Activated CD8-positive, alpha-beta T cell treated with anti-CD3 and anti-CD28 coated beads, Interleukin-2, amount 10 ng/mL, durations not matched to agents 7 days and 5 days (primary cell): ENCODE data around the gene OSBPL8. TPM values are rescaled to one million over a fixed set of nuclear protein-coding genes. Genes with fewer than 3 reads are reported as not detected.

Experiments used
- ATAC-seq: fragments of 150-1000 bp; cut with Tn5 transposase; one replicate; pipeline ENCODE4 v1.10.0; 2021; ENCODE audit warnings: moderate library complexity
- CTCF ChIA-PET: fragments of 350-600 bp; sonication (Branson Sonifier 250); formaldehyde crosslinking; loops from one replicate; lab custom pipeline; 2021; ENCODE audit warnings: antibody characterized with exemption; lab: Charles Lee
- POLR2A ChIA-PET: fragments of 350-600 bp; sonication (Branson Sonifier 250); formaldehyde crosslinking; loops from one replicate; lab custom pipeline; 2021; ENCODE audit warnings: antibody characterized with exemption; lab: Charles Lee
- DNase-seq: peaks from one replicate; pipeline ENCODE4 v3.0.0-alpha.2; 2020
- H3K27ac Mint-ChIP-seq: one replicate; pipeline ENCODE4 v1.8.0; 2021; ENCODE audit warnings: mild to moderate bottlenecking, mixed read lengths
- H3K27me3 Mint-ChIP-seq: one replicate; pipeline ENCODE4 v1.8.0; 2021; ENCODE audit warnings: low read depth, mixed read lengths
- H3K36me3 Mint-ChIP-seq: one replicate; pipeline ENCODE4 v1.8.0; 2021; ENCODE audit warnings: low read depth, mixed read lengths
- H3K4me1 Mint-ChIP-seq: one replicate; pipeline ENCODE4 v1.8.0; 2021; ENCODE audit warnings: low read depth, mixed read lengths
- H3K4me3 Mint-ChIP-seq: one replicate; pipeline ENCODE4 v1.8.0; 2021; ENCODE audit warnings: mild to moderate bottlenecking, mixed read lengths
- H3K9me3 Mint-ChIP-seq: one replicate; pipeline ENCODE4 v1.8.0; 2022; ENCODE audit warnings: mixed read lengths; ENCODE audit not compliant: insufficient read depth
- total RNA-seq, 2 experiments: library from RNA; stranded (reverse); gene quantifications; one replicate each; pipeline ENCODE4 v1.2.3, GENCODE V29; 2021

Gene OSBPL8
- total RNA-seq = 100 to 1,000 TPM; 113 to 119 TPM

GRCh38 chr12:76559400-76560085 is at the start of gene OSBPL8:
Gene OSBPL8, minus strand, starts transcription at chr12:76559771. Its CDS starts 72,220 bp downstream, at chr12:76487551.
- H3K9me3 Mint-ChIP-seq = no peaks in the 10 kb centered on the region
- peak within 1 kb of the TSS; percentile 98 for H3K27ac Mint-ChIP-seq
- peaks cover 43% of the 10 kb centered on the region for H3K4me1 Mint-ChIP-seq
- peak; percentile 72 for ATAC-seq
- POLR2A ChIA-PET = interaction anchor here (0.6 to 1.9 kb wide), 11 partner anchors 9 to 1048 kb away, joined by 3 to 14 read pairs (median 3); partner anchors contain the start of genes BBS10, KRR1 and NAP1L1
- peaks cover 19% of the 10 kb centered on the region for H3K36me3 Mint-ChIP-seq
- CTCF ChIA-PET = interaction anchor here (1.0 to 1.5 kb wide), 5 partner anchors 9 to 211 kb away, joined by 3 to 6 read pairs (median 4); partner anchors contain the start of gene BBS10
- peak within 1 kb of the TSS; percentile 92 for H3K4me3 Mint-ChIP-seq
- peak; percentile 97 for DNase-seq
- H3K27me3 Mint-ChIP-seq = no peaks in the 10 kb centered on the region

- no peak for ATAC-seq
- no peaks in the 10 kb centered on the region for H3K4me1 Mint-ChIP-seq
- no peak for DNase-seq
- CTCF ChIA-PET = interaction anchor here (1.1 kb wide), 1 partner anchor 21 kb away, joined by 4 read pairs; no protein-coding TSS in a partner anchor
- no peak overlapping the region for H3K27ac Mint-ChIP-seq
- POLR2A ChIA-PET = no interaction called here
- no peak overlapping the region for H3K4me3 Mint-ChIP-seq
- no peaks in the 10 kb centered on the region for H3K36me3 Mint-ChIP-seq
- no peaks in the 10 kb centered on the region for H3K9me3 Mint-ChIP-seq
- H3K27me3 Mint-ChIP-seq = peaks cover 10% of the 10 kb centered on the region
Observed at GRCh38 chr12:76608070-76608469, 48.5 kb upstream of the OSBPL8 start.

- Mint-ChIP-seq H3K36me3 (no peaks in the 10 kb centered on the region), H3K4me1 (no peaks in the 10 kb centered on the region), H3K27me3 (peaks cover 4% of the 10 kb centered on the region), H3K9me3 (no peaks in the 10 kb centered on the region), H3K27ac (no peak overlapping the region), H3K4me3 (no peak overlapping the region)
- DNase-seq (no peak), ATAC-seq (no peak)
- CTCF ChIA-PET = no interaction called here
- POLR2A ChIA-PET = no interaction called here
Observed at GRCh38 chr12:76595056-76595455, 35.5 kb upstream of the OSBPL8 start.

- H3K27ac Mint-ChIP-seq = no peak overlapping the region
- ChIA-PET POLR2A (no interaction called here), CTCF (no interaction called here)
Observed at GRCh38 chr12:76591476-76591875, 31.9 kb upstream of the OSBPL8 start.

GRCh38 chr12:76590131-76590530 is 30.6 kb upstream of the OSBPL8 start:
- H3K9me3 Mint-ChIP-seq = no peaks in the 10 kb centered on the region
- no peak overlapping the region for H3K4me3 Mint-ChIP-seq
- peaks cover 2% of the 10 kb centered on the region for H3K27me3 Mint-ChIP-seq
- CTCF ChIA-PET = interaction anchor here (1.2 kb wide), 1 partner anchor 134 kb away, joined by 4 read pairs; no protein-coding TSS in a partner anchor
- no peak overlapping the region for H3K27ac Mint-ChIP-seq
- DNase-seq (no peak), ATAC-seq (no peak)
- POLR2A ChIA-PET = no interaction called here
- no peaks in the 10 kb centered on the region for H3K36me3 Mint-ChIP-seq
- peaks cover 15% of the 10 kb centered on the region for H3K4me1 Mint-ChIP-seq

More at GRCh38 chr12:76591476-76591875, 31.9 kb upstream of the OSBPL8 start:
- ATAC-seq = no peak
- no peak for DNase-seq
- Mint-ChIP-seq H3K4me1 (peaks cover 15% of the 10 kb centered on the region), H3K4me3 (no peak overlapping the region), H3K36me3 (no peaks in the 10 kb centered on the region), H3K27me3 (peaks cover 4% of the 10 kb centered on the region), H3K9me3 (no peaks in the 10 kb centered on the region)

- Mint-ChIP-seq H3K36me3 (no peaks in the 10 kb centered on the region), H3K27me3 (peaks cover 2% of the 10 kb centered on the region), H3K9me3 (no peaks in the 10 kb centered on the region), H3K4me3 (no peak overlapping the region), H3K27ac (peak overlapping the region; percentile 56), H3K4me1 (peaks cover 15% of the 10 kb centered on the region)
- DNase-seq (no peak), ATAC-seq (peak; percentile 71)
- POLR2A ChIA-PET = no interaction called here
- CTCF ChIA-PET = interaction anchor here (0.8 to 1.6 kb wide), 4 partner anchors 32 to 148 kb away, joined by 3 to 5 read pairs (median 4); no protein-coding TSS in a partner anchor
Observed at GRCh38 chr12:76588881-76589565, 29.5 kb upstream of the OSBPL8 start.

- ATAC-seq (no peak), DNase-seq (no peak)
- no peaks in the 10 kb centered on the region for H3K9me3 Mint-ChIP-seq
- peaks cover 2% of the 10 kb centered on the region for H3K27me3 Mint-ChIP-seq
- ChIA-PET CTCF (interaction anchor here (0.9 to 2.3 kb wide), 17 partner anchors 20 to 505 kb away, joined by 3 to 13 read pairs (median 5); partner anchors contain the start of gene OSBPL8), POLR2A (no interaction called here)
- peaks cover 15% of the 10 kb centered on the region for H3K4me1 Mint-ChIP-seq
- no peaks in the 10 kb centered on the region for H3K36me3 Mint-ChIP-seq
- H3K27ac Mint-ChIP-seq = no peak overlapping the region
- H3K4me3 Mint-ChIP-seq = no peak overlapping the region
Observed at GRCh38 chr12:76587428-76588178, 28.0 kb upstream of the OSBPL8 start.

GRCh38 chr12:76586764-76587395 is 27.3 kb upstream of the OSBPL8 start:
- CTCF ChIA-PET = interaction anchor here (0.7 to 2.3 kb wide), 37 partner anchors 9 to 540 kb away, joined by 3 to 13 read pairs (median 4); partner anchors contain the start of genes BBS10 and OSBPL8

GRCh38 chr12:76583301-76583700 is 23.7 kb upstream of the OSBPL8 start:
- ChIA-PET POLR2A (no interaction called here), CTCF (interaction anchor here (0.6 kb wide), 1 partner anchor 239 kb away, joined by 3 read pairs; no protein-coding TSS in a partner anchor)
- Mint-ChIP-seq H3K27me3 (no peaks in the 10 kb centered on the region), H3K4me3 (no peak overlapping the region), H3K36me3 (no peaks in the 10 kb centered on the region), H3K9me3 (no peaks in the 10 kb centered on the region), H3K27ac (no peak overlapping the region), H3K4me1 (peaks cover 5% of the 10 kb centered on the region)
- DNase-seq = no peak
- no peak for ATAC-seq

More at GRCh38 chr12:76586764-76587395, 27.3 kb upstream of the OSBPL8 start:
- Mint-ChIP-seq H3K27ac (no peak overlapping the region), H3K36me3 (no peaks in the 10 kb centered on the region), H3K4me3 (no peak overlapping the region), H3K9me3 (no peaks in the 10 kb centered on the region), H3K27me3 (peaks cover 2% of the 10 kb centered on the region), H3K4me1 (peaks cover 15% of the 10 kb centered on the region)
- peak; percentile 64 for DNase-seq
- peak; percentile 57 for ATAC-seq
- POLR2A ChIA-PET = no interaction called here

GRCh38 chr12:76573840-76574373 is 14.3 kb upstream of the OSBPL8 start:
- H3K36me3 Mint-ChIP-seq = peaks cover 3% of the 10 kb centered on the region
- no peak overlapping the region for H3K27ac Mint-ChIP-seq
- POLR2A ChIA-PET = no interaction called here
- H3K4me1 Mint-ChIP-seq = peaks cover 10% of the 10 kb centered on the region
- no peak for DNase-seq
- no peaks in the 10 kb centered on the region for H3K27me3 Mint-ChIP-seq
- no peak overlapping the region for H3K4me3 Mint-ChIP-seq
- H3K9me3 Mint-ChIP-seq = peaks cover 14% of the 10 kb centered on the region
- no peak for ATAC-seq
- CTCF ChIA-PET = no interaction called here

GRCh38 chr12:76571256-76571655 is 11.7 kb upstream of the OSBPL8 start:
- ChIA-PET POLR2A (no interaction called here), CTCF (interaction anchor here (0.8 to 1.1 kb wide), 2 partner anchors 15 kb away, joined by 3 read pairs; no protein-coding TSS in a partner anchor)
- Mint-ChIP-seq H3K9me3 (peaks cover 14% of the 10 kb centered on the region), H3K36me3 (peaks cover 3% of the 10 kb centered on the region), H3K4me3 (no peak overlapping the region), H3K27ac (no peak overlapping the region), H3K27me3 (no peaks in the 10 kb centered on the region), H3K4me1 (peaks cover 10% of the 10 kb centered on the region)
- ATAC-seq (no peak), DNase-seq (no peak)
